NCI-H510A (cell line): ENCODE results near the gene CFH.
A peak's percentile ranks its signal among the peaks of the same experiment; 100 is the strongest.
"Not testable (repeated sequence)": the region's sequence is repeated elsewhere in the genome, so short reads cannot be mapped to it uniquely, and the experiment has no call there.

Source experiments
- DNase-seq: peaks from one replicate; lab custom pipeline; 2025; lab: John Stamatoyannopoulos, UW

Gene CFH

GRCh38 chr1:196667131-196667530 is 15.3 kb downstream of the CFH start:
- no peak for DNase-seq

GRCh38 chr1:196669051-196669450 is 17.2 kb downstream of the CFH start:
- no peak for DNase-seq

GRCh38 chr1:196669693-196670092 is 17.9 kb downstream of the CFH start:
- no peak for DNase-seq

GRCh38 chr1:196674908-196675307 is 23.1 kb downstream of the CFH start:
- DNase-seq: no peak

GRCh38 chr1:196677781-196678509 is 26.1 kb downstream of the CFH start:
- no peak for DNase-seq

- DNase-seq: no peak
Measured at GRCh38 chr1:196678510-196678884, 26.7 kb downstream of the CFH start.

- DNase-seq: no peak
Measured at GRCh38 chr1:196680107-196680506, 28.3 kb downstream of the CFH start.

GRCh38 chr1:196684476-196684875 is 32.6 kb downstream of the CFH start:
- no peak for DNase-seq

GRCh38 chr1:196685506-196685905 is 33.7 kb downstream of the CFH start:
- no peak for DNase-seq

GRCh38 chr1:196689001-196689400 is 37.2 kb downstream of the CFH start:
- DNase-seq: no peak

- DNase-seq: no peak
Measured at GRCh38 chr1:196690582-196690981, 38.7 kb downstream of the CFH start.

- no peak for DNase-seq
Measured at GRCh38 chr1:196698993-196699392, 47.1 kb downstream of the CFH start.

- no peak for DNase-seq
Measured at GRCh38 chr1:196701144-196701543, 49.3 kb downstream of the CFH start.

- not testable (repeated sequence) for DNase-seq
Measured at GRCh38 chr1:196709892-196710291, 58.0 kb downstream of the CFH start.

GRCh38 chr1:196717868-196718267 is 66.0 kb downstream of the CFH start:
- DNase-seq: no peak

- DNase-seq: peak; percentile 8
Measured at GRCh38 chr1:196723325-196724185, 71.7 kb downstream of the CFH start.

- no peak for DNase-seq
Measured at GRCh38 chr1:196732526-196732925, 80.7 kb downstream of the CFH start.

GRCh38 chr1:196733091-196733970 is 81.5 kb downstream of the CFH start:
- DNase-seq: no peak

- no peak for DNase-seq
Measured at GRCh38 chr1:196734006-196734405, 82.2 kb downstream of the CFH start.

GRCh38 chr1:196734460-196734859 is 82.6 kb downstream of the CFH start:
- DNase-seq: no peak

GRCh38 chr1:196738730-196739129 is 86.9 kb downstream of the CFH start:
- DNase-seq: no peak

- peak; percentile 31 for DNase-seq
Measured at GRCh38 chr1:196743244-196743643, 91.4 kb downstream of the CFH start.
